Memory B cell (primary cell): ENCODE measurements around the gene HMGCR.
A peak's percentile ranks its signal among the peaks of the same experiment; 100 is the strongest.
"Not testable (repeated sequence)": the region's sequence is repeated elsewhere in the genome, so short reads cannot be mapped to it uniquely, and the experiment has no call there.

ENCODE experiments used
- ATAC-seq: fragments of 150-1000 bp; cut with Tn5 transposase; 2 replicates; pipeline ENCODE4 v1.10.0; 2021; ENCODE audit warnings: low read depth, mild to moderate bottlenecking, moderate library complexity
- DNase-seq, 2 donors: peaks; one replicate each; pipeline ENCODE4 v3.0.0; 2022; ENCODE audit warnings: low spot score in 2 of 2
- H3K27ac Mint-ChIP-seq: one replicate; pipeline ENCODE4 v1.8.0; 2022; ENCODE audit warnings: mild to moderate bottlenecking, moderate library complexity, mixed read lengths
- H3K27me3 Mint-ChIP-seq: one replicate; pipeline ENCODE4 v1.8.0; 2022; ENCODE audit warnings: mixed read lengths
- H3K36me3 Mint-ChIP-seq: one replicate; pipeline ENCODE4 v1.8.0; 2022; ENCODE audit warnings: mild to moderate bottlenecking, mixed read lengths
- H3K4me1 Mint-ChIP-seq: one replicate; pipeline ENCODE4 v1.8.0; 2022; ENCODE audit warnings: mixed read lengths
- H3K4me3 Mint-ChIP-seq: one replicate; pipeline ENCODE4 v1.8.0; 2022; ENCODE audit warnings: mild to moderate bottlenecking, moderate library complexity, mixed read lengths
- H3K9me3 Mint-ChIP-seq: one replicate; pipeline ENCODE4 v1.8.0; 2022; ENCODE audit warnings: mixed read lengths

The HMGCR gene

GRCh38 chr5:75331095-75332090 lies 5.6 kb upstream of the HMGCR start:
- H3K27me3 Mint-ChIP-seq = no peaks in the 10 kb centered on the region
- H3K4me3 Mint-ChIP-seq = no peak overlapping the region
- H3K4me1 Mint-ChIP-seq = no peaks in the 10 kb centered on the region
- H3K27ac Mint-ChIP-seq = no peak overlapping the region
- no peaks in the 10 kb centered on the region for H3K9me3 Mint-ChIP-seq
- H3K36me3 Mint-ChIP-seq = no peaks in the 10 kb centered on the region
- ATAC-seq (no peak), DNase-seq (no peak)

GRCh38 chr5:75333759-75334158 lies 3.3 kb upstream of the HMGCR start:
- not testable (repeated sequence) for ATAC-seq, H3K27me3 Mint-ChIP-seq, H3K4me3 Mint-ChIP-seq, DNase-seq, H3K9me3 Mint-ChIP-seq, H3K36me3 Mint-ChIP-seq, H3K27ac Mint-ChIP-seq
- peaks cover 11% of the 10 kb centered on the region for H3K4me1 Mint-ChIP-seq

GRCh38 chr5:75334413-75334812 lies 2.6 kb upstream of the HMGCR start:
- H3K4me3 Mint-ChIP-seq, ATAC-seq, H3K27me3 Mint-ChIP-seq, H3K36me3 Mint-ChIP-seq, H3K27ac Mint-ChIP-seq, DNase-seq, H3K9me3 Mint-ChIP-seq: not testable (repeated sequence)
- peaks cover 13% of the 10 kb centered on the region for H3K4me1 Mint-ChIP-seq

- ATAC-seq (no peak), DNase-seq (no peak)
- no peak overlapping the region for H3K4me3 Mint-ChIP-seq
- H3K36me3 Mint-ChIP-seq = no peaks in the 10 kb centered on the region
- H3K9me3 Mint-ChIP-seq = no peaks in the 10 kb centered on the region
- H3K27ac Mint-ChIP-seq = no peak overlapping the region
- no peaks in the 10 kb centered on the region for H3K27me3 Mint-ChIP-seq
- H3K4me1 Mint-ChIP-seq = peaks cover 15% of the 10 kb centered on the region
Observed at GRCh38 chr5:75335486-75335885, 1.5 kb upstream of the HMGCR start.

- Mint-ChIP-seq H3K36me3 (no peaks in the 10 kb centered on the region), H3K9me3 (no peaks in the 10 kb centered on the region), H3K27me3 (no peaks in the 10 kb centered on the region), H3K4me1 (peaks cover 16% of the 10 kb centered on the region), H3K27ac (no peak overlapping the region), H3K4me3 (no peak overlapping the region)
- peak; percentile 1 for ATAC-seq
- peak; percentile 7 to 32 for DNase-seq
Observed at GRCh38 chr5:75335952-75336614, 937 bp upstream of the HMGCR start.

GRCh38 chr5:75337366-75338021 lies 474 bp downstream of the HMGCR start:
- DNase-seq (peak in 1 of 2 donors; percentile 30), ATAC-seq (no peak)
- no peak overlapping the region for H3K4me3 Mint-ChIP-seq
- no peaks in the 10 kb centered on the region for H3K36me3 Mint-ChIP-seq
- H3K27ac Mint-ChIP-seq = no peak overlapping the region
- H3K27me3 Mint-ChIP-seq = no peaks in the 10 kb centered on the region
- H3K9me3 Mint-ChIP-seq = no peaks in the 10 kb centered on the region
- peaks cover 20% of the 10 kb centered on the region for H3K4me1 Mint-ChIP-seq

GRCh38 chr5:75338408-75338807 lies 1.4 kb downstream of the HMGCR start:
- Mint-ChIP-seq H3K27ac (no peak overlapping the region), H3K4me1 (peaks cover 20% of the 10 kb centered on the region), H3K9me3 (no peaks in the 10 kb centered on the region), H3K27me3 (no peaks in the 10 kb centered on the region), H3K4me3 (no peak overlapping the region), H3K36me3 (no peaks in the 10 kb centered on the region)
- ATAC-seq = no peak
- no peak for DNase-seq

GRCh38 chr5:75340714-75341478 lies 3.9 kb downstream of the HMGCR start:
- H3K9me3 Mint-ChIP-seq = no peaks in the 10 kb centered on the region
- DNase-seq (no peak), ATAC-seq (no peak)
- peaks cover 20% of the 10 kb centered on the region for H3K4me1 Mint-ChIP-seq
- no peak overlapping the region for H3K4me3 Mint-ChIP-seq
- no peak overlapping the region for H3K27ac Mint-ChIP-seq
- peaks cover 3% of the 10 kb centered on the region for H3K36me3 Mint-ChIP-seq
- no peaks in the 10 kb centered on the region for H3K27me3 Mint-ChIP-seq

GRCh38 chr5:75341934-75342333 lies 4.9 kb downstream of the HMGCR start:
- Mint-ChIP-seq H3K9me3 (no peaks in the 10 kb centered on the region), H3K27me3 (no peaks in the 10 kb centered on the region), H3K4me1 (peaks cover 20% of the 10 kb centered on the region), H3K27ac (no peak overlapping the region), H3K36me3 (peaks cover 3% of the 10 kb centered on the region), H3K4me3 (no peak overlapping the region)
- DNase-seq (no peak), ATAC-seq (no peak)

GRCh38 chr5:75342836-75343235 lies 5.8 kb downstream of the HMGCR start:
- Mint-ChIP-seq H3K4me3 (no peak overlapping the region), H3K9me3 (no peaks in the 10 kb centered on the region), H3K4me1 (peaks cover 18% of the 10 kb centered on the region), H3K27ac (no peak overlapping the region), H3K36me3 (peaks cover 6% of the 10 kb centered on the region), H3K27me3 (no peaks in the 10 kb centered on the region)
- no peak for ATAC-seq
- DNase-seq = no peak

- Mint-ChIP-seq H3K27me3 (no peaks in the 10 kb centered on the region), H3K27ac (no peak overlapping the region), H3K4me1 (no peaks in the 10 kb centered on the region), H3K9me3 (no peaks in the 10 kb centered on the region), H3K36me3 (peaks cover 32% of the 10 kb centered on the region), H3K4me3 (no peak overlapping the region)
- no peak for DNase-seq
- ATAC-seq = no peak
Observed at GRCh38 chr5:75348241-75348640, 11.2 kb downstream of the HMGCR start.

GRCh38 chr5:75349663-75350062 lies 12.6 kb downstream of the HMGCR start:
- Mint-ChIP-seq H3K27me3 (no peaks in the 10 kb centered on the region), H3K4me3 (no peak overlapping the region), H3K36me3 (peaks cover 34% of the 10 kb centered on the region), H3K4me1 (no peaks in the 10 kb centered on the region), H3K9me3 (no peaks in the 10 kb centered on the region), H3K27ac (no peak overlapping the region)
- DNase-seq (no peak), ATAC-seq (no peak)

GRCh38 chr5:75351139-75351926 lies 14.3 kb downstream of the HMGCR start:
- Mint-ChIP-seq H3K27ac (no peak overlapping the region), H3K27me3 (no peaks in the 10 kb centered on the region), H3K4me1 (no peaks in the 10 kb centered on the region), H3K36me3 (peaks cover 38% of the 10 kb centered on the region), H3K4me3 (no peak overlapping the region), H3K9me3 (no peaks in the 10 kb centered on the region)
- DNase-seq (no peak), ATAC-seq (no peak)
